Measurements from ENCODE around the gene ETNPPL. TPM values are rescaled to one million over a fixed set of nuclear protein-coding genes. Genes with fewer than 3 reads are reported as not detected.

ETNPPL gene
- total RNA-seq, 1 experiment from 2014 or later = 0.52 TPM

GRCh38 chr4:108795733-108796132 is 32.9 kb upstream of the ETNPPL start:
- no peaks in the 10 kb centered on the region for H3K27me3 ChIP-seq (replicated peaks; ENCODE audit: insufficient read depth, low read depth, low read length, poor library complexity)
- no peak for DNase-seq (ENCODE audit: low spot score)
- H3K36me3 ChIP-seq (ENCODE audit: insufficient read depth, low read length, poor library complexity, severe bottlenecking) = no peaks in the 10 kb centered on the region
- H3K4me3 ChIP-seq (ENCODE audit: low read depth, low read length, poor library complexity, severe bottlenecking) = no peak overlapping the region
- H3K27ac ChIP-seq (ENCODE audit: low read depth, low read length, poor library complexity, severe bottlenecking) = no peak overlapping the region
- ChIA-PET CTCF (no interaction called here), POLR2A (ENCODE audit: low non-redundant PET) (no interaction called here)
- no peak for TF ChIP-seq EZH2 (IDR thresholded peaks at IDR 0.05; ENCODE audit: borderline replicate concordance, low read depth, low read length, poor library complexity, severe bottlenecking)
- TF ChIP-seq CTCF (conservative IDR thresholded peaks at IDR 0.05; ENCODE audit: low read depth, low read length) = no peak
- no TSS peak for BruUV-seq (replicated peaks)
- intact Hi-C loops (cut with micrococcal nuclease; ENCODE audit: unreplicated experiment) = no loop called here
- no peaks in the 10 kb centered on the region for H3K9me3 ChIP-seq (ENCODE audit: low read depth, low read length, poor library complexity, severe bottlenecking)
- peaks cover 6% of the 10 kb centered on the region for H3K4me1 ChIP-seq (ENCODE audit: insufficient read depth, low read length, poor library complexity, severe bottlenecking)

GRCh38 chr4:108794136-108794535 is 31.3 kb upstream of the ETNPPL start:
- no peak for DNase-seq (ENCODE audit: low spot score)
- POLR2A ChIA-PET (ENCODE audit: low non-redundant PET) = no interaction called here
- BruUV-seq (replicated peaks) = no TSS peak
- Histone ChIP-seq H3K27ac (ENCODE audit: low read depth, low read length, poor library complexity, severe bottlenecking) (no peak overlapping the region), H3K27me3 (replicated peaks; ENCODE audit: insufficient read depth, low read depth, low read length, poor library complexity) (no peaks in the 10 kb centered on the region), H3K4me1 (ENCODE audit: insufficient read depth, low read length, poor library complexity, severe bottlenecking) (peaks cover 6% of the 10 kb centered on the region), H3K9me3 (ENCODE audit: low read depth, low read length, poor library complexity, severe bottlenecking) (no peaks in the 10 kb centered on the region), H3K4me3 (ENCODE audit: low read depth, low read length, poor library complexity, severe bottlenecking) (no peak overlapping the region), H3K36me3 (ENCODE audit: insufficient read depth, low read length, poor library complexity, severe bottlenecking) (no peaks in the 10 kb centered on the region)
- CTCF ChIA-PET = no interaction called here
- TF ChIP-seq CTCF (conservative IDR thresholded peaks at IDR 0.05; ENCODE audit: low read depth, low read length) (no peak), EZH2 (IDR thresholded peaks at IDR 0.05; ENCODE audit: borderline replicate concordance, low read depth, low read length, poor library complexity, severe bottlenecking) (no peak)
- intact Hi-C loops (cut with micrococcal nuclease; ENCODE audit: unreplicated experiment) = no loop called here

- no peak for DNase-seq (ENCODE audit: low spot score)
- POLR2A ChIA-PET (ENCODE audit: low non-redundant PET) = no interaction called here
Measured at GRCh38 chr4:108793415-108793814, 30.6 kb upstream of the ETNPPL start.

More at GRCh38 chr4:108793415-108793814, 30.6 kb upstream of the ETNPPL start:
- TF ChIP-seq EZH2 (IDR thresholded peaks at IDR 0.05; ENCODE audit: borderline replicate concordance, low read depth, low read length, poor library complexity, severe bottlenecking) = no peak
- TF ChIP-seq CTCF (conservative IDR thresholded peaks at IDR 0.05; ENCODE audit: low read depth, low read length) = no peak
- no peaks in the 10 kb centered on the region for H3K27me3 ChIP-seq (replicated peaks; ENCODE audit: insufficient read depth, low read depth, low read length, poor library complexity)
- H3K4me3 ChIP-seq (ENCODE audit: low read depth, low read length, poor library complexity, severe bottlenecking) = no peak overlapping the region
- no peak overlapping the region for H3K27ac ChIP-seq (ENCODE audit: low read depth, low read length, poor library complexity, severe bottlenecking)
- H3K9me3 ChIP-seq (ENCODE audit: low read depth, low read length, poor library complexity, severe bottlenecking) = no peaks in the 10 kb centered on the region
- H3K36me3 ChIP-seq (ENCODE audit: insufficient read depth, low read length, poor library complexity, severe bottlenecking) = no peaks in the 10 kb centered on the region
- intact Hi-C loops (cut with micrococcal nuclease; ENCODE audit: unreplicated experiment) = no loop called here
- peaks cover 6% of the 10 kb centered on the region for H3K4me1 ChIP-seq (ENCODE audit: insufficient read depth, low read length, poor library complexity, severe bottlenecking)
- BruUV-seq (replicated peaks) = no TSS peak
- CTCF ChIA-PET = no interaction called here
